OCI-M2 (cell line): ENCODE results near the gene DPY19L3.
"Not testable (repeated sequence)": the region's sequence is repeated elsewhere in the genome, so short reads cannot be mapped to it uniquely, and the experiment has no call there.

ENCODE experiments used
- DNase-seq: peaks from one replicate; lab custom pipeline; 2025; ENCODE audit not compliant: unreplicated experiment; lab: John Stamatoyannopoulos, UW

DPY19L3 gene

GRCh38 chr19:32437096-32437495 is 31.5 kb downstream of the DPY19L3 start:
- DNase-seq: no peak

- no peak for DNase-seq
Observed at GRCh38 chr19:32438751-32439150, 33.2 kb downstream of the DPY19L3 start.

- DNase-seq: no peak
Observed at GRCh38 chr19:32442650-32443049, 37.1 kb downstream of the DPY19L3 start.

- DNase-seq: not testable (repeated sequence)
Observed at GRCh38 chr19:32447534-32447933, 42.0 kb downstream of the DPY19L3 start.

GRCh38 chr19:32448026-32448425 is 42.5 kb downstream of the DPY19L3 start:
- no peak for DNase-seq

GRCh38 chr19:32450217-32450616 is 44.6 kb downstream of the DPY19L3 start:
- DNase-seq: no peak

- DNase-seq: no peak
Observed at GRCh38 chr19:32453736-32454135, 48.2 kb downstream of the DPY19L3 start.

- no peak for DNase-seq
Observed at GRCh38 chr19:32456406-32456805, 50.8 kb downstream of the DPY19L3 start.

GRCh38 chr19:32457571-32458158 is 52.1 kb downstream of the DPY19L3 start:
- DNase-seq: no peak

- DNase-seq: no peak
Observed at GRCh38 chr19:32458500-32459123, 53.0 kb downstream of the DPY19L3 start.

GRCh38 chr19:32459204-32459865 is 53.8 kb downstream of the DPY19L3 start:
- DNase-seq: no peak

GRCh38 chr19:32460476-32460875 is 54.9 kb downstream of the DPY19L3 start:
- DNase-seq: no peak

- no peak for DNase-seq
Observed at GRCh38 chr19:32464279-32464678, 58.7 kb downstream of the DPY19L3 start.

GRCh38 chr19:32465176-32465575 is 59.6 kb downstream of the DPY19L3 start:
- no peak for DNase-seq

- DNase-seq: no peak
Observed at GRCh38 chr19:32469795-32470194, 64.2 kb downstream of the DPY19L3 start.

GRCh38 chr19:32471095-32471494 is 65.5 kb downstream of the DPY19L3 start:
- no peak for DNase-seq

GRCh38 chr19:32471811-32472210 is 66.2 kb downstream of the DPY19L3 start:
- no peak for DNase-seq

GRCh38 chr19:32475141-32476031 is 69.8 kb downstream of the DPY19L3 start:
- no peak for DNase-seq

- no peak for DNase-seq
Observed at GRCh38 chr19:32476032-32476350, 70.4 kb downstream of the DPY19L3 start.

GRCh38 chr19:32480321-32480720 is 74.8 kb downstream of the DPY19L3 start:
- DNase-seq: no peak

- no peak for DNase-seq
Observed at GRCh38 chr19:32483574-32483973, 78.0 kb downstream of the DPY19L3 start.

GRCh38 chr19:32489971-32490370 is 84.4 kb downstream of the DPY19L3 start:
- no peak for DNase-seq
